ENCODE results near the gene CALR. TPM values are rescaled to one million over a fixed set of nuclear protein-coding genes. Genes with fewer than 3 reads are reported as not detected.

Gene CALR
- total RNA-seq, 1 experiment from 2014 or later, result 831 TPM

DNA sequence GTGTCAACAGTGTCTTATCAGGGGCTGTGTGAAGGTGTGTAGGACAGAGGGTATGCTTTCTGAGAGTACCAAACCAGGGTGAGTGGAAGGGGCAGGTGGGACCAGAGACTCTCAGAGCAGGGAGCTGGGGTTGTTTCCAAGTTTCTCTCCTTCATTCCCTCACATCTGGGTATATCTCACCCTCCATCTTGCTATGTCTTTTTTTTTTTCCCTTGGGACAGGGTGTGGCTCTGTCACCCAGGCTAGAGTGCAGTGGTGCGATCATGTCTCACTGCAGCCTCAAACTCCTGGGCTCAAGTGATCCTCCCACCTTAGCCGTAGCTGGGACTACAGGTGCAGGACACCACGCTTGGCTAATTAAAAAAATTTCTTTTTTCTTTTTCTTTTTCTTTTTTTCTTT is 41.6 kb downstream of the CALR start:
- DNase-seq (ENCODE audit: low spot score), result no peak

DNA sequence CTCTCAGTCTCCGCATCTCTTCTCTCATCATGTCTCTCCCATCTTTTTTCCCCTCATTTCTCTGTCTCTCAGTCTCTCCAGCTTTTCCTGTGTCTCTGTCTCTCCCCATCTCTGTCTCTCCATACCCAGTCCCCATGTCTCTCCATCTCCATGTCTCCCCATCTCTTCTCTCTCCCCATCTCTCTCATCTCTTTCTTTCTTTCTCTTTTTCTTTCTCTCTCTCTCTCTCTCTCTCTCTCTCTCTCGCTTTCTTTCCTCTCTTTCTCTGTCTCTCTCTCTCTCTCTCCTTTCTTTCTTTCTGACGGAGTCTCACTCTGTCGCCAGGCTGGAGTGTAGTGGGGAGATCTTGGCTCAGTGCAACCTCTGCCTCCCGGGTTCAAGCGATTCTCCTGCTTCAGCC is 44.2 kb downstream of the CALR start:
- DNase-seq (ENCODE audit: low spot score), result no peak

- no peak for DNase-seq (ENCODE audit: low spot score)
Measured at GRCh38 chr19:12983091-12983490, 44.7 kb downstream of the CALR start.

DNA sequence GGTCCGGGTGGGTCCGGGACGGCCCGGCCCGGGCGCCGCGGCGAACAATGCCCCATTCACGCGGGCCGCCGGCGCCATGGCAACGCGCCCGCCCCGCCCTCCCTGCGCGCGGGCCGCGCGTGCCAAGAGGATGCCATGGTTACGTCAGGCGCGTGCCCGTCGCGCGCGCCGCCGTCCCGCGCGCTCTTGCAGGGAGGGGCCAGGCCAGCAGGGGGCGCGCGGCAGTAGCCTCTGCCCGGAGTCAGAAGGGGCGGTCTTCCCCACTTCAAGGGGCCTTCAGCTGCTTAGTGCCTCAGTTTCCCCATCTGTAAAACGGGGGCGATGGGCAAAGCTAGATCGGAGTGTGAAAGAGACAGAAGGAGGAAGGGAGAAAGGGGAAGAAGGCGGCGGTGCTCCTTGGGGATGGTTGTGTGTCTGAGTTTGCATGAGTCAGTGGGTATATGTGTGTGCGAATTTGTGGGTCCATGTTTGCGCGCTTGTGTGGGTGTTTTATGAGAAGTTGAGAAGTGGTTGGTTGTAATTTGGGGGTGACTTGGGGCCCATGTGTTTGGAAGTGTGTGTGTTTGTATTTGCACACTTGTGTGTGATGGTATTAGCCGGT is 45.2 kb downstream of the CALR start:
- DNase-seq (ENCODE audit: low spot score), result peak; percentile 78

DNA sequence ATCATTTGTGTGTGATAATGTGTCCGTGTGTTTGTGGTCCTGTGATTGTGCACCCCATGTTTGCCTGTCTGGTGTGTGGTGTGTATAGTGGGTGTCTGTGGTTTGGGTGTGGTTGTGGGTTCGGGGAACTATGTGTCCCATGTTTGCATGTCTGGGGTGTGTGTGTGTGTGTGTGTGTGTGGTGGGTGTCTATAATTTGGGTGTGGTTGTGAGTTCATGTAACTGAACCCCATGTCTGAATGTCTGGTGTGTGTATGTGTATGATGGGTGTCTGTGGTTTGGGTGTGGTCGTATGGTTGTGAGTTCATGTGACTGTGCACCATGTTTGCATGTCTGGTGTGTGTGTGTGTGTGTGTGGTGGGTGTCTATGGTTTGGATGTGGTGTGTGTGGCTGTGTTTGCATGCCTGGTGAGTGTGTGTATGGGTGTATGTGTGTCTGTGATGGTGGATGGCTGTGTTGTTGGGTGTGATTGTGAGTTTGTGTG is 45.8 kb downstream of the CALR start:
- no peak for DNase-seq (ENCODE audit: low spot score)

GRCh38 chr19:12984683-12985048 is 46.3 kb downstream of the CALR start:
- no peak for DNase-seq (ENCODE audit: low spot score)

DNA sequence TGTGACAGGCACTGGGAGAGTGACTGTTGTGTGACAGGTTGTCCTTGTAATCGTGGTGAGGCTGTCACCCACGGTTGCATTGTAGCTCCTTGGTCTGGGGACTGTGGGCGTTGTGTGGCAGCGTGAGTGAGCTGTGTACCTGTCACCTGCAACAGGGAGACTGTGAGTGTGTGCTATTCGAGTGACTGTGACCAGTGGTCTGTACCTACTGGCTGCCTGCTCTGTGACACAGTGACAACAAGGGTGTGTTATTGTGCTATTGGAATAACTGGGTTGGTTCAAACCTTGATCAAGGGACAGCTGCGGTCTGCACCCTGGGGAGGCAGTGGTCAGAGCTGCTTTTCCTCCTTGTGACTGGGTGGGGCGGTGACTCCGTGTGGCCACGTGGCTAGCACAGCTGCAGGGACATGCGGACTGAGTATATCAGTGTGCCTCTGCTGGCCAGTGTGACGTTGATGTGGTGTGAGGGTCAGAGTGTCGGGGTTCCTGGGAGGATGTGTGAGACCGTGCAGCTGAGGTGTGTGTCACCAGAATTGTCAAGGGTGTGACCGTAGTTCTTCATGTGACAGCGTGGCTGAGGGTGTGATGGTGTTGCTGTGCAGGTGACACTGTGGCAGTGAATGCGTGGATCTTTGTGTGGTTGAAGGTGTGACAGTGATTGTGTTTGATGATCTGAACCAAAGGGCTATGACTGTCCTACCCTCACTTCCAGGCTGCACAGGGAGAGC is 46.8 kb downstream of the CALR start:
- peak; percentile 80 for DNase-seq (ENCODE audit: low spot score)

DNA sequence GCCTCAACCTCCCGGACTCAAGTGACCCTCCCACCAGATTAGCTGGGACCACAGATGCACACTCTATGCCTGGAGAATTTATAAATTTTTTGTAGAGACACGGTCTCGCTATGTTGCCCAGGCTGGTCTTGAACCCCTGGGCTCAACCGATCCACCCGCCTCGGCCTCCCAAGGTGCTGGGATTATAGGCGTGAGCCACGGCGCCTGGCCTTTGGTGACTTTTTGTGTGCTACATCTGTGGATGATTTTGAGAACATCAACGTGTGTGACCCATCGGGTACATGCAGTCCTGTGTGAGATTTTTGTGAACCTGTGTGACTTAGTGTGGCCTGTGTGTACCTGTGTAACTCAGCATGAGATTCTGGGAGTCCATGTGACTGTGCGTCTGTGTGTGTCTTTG is 48.3 kb downstream of the CALR start:
- DNase-seq (ENCODE audit: low spot score), result no peak

- no peak for DNase-seq (ENCODE audit: low spot score)
Measured at GRCh38 chr19:12987190-12987589, 48.8 kb downstream of the CALR start.

DNA sequence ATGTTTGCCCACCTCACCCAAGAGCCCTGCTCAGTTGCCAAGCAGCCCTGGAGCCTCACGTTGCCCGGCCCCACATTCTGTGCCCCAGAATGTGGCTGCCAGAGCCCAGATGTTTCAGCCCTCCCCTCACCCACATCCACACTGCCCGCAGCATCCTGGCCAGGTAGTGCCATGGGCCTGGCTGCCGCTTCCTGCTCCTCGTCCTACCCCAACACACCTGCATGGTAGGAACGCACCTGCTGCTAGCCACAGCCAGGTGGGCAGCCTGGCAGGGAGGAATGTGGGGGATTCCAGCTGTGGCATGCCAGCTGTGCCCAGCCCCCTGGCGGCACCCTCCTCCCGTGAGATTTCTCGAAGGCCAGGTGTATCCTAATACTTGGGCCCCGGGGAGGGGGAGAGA is 49.4 kb downstream of the CALR start:
- DNase-seq (ENCODE audit: low spot score), result no peak

DNA sequence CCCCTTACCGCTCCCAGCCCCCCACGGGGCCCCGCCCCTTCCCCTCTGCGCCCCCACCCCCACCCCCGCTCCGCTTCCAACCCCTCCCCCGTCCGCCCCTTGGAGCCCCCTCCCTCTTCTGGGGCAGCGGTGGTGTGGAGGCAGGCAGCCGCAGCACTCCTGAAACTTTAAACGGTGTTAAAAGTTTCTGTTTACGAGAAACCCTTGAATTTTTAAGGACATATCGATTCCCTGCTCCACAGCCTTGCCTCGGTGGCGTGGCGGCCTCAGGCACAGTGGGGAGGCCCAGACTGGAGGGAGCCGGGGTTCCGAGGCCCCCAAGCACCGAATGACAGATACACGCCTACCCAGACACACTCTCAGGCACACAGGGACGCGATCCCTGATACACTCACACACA is 52.0 kb downstream of the CALR start:
- no peak for DNase-seq (ENCODE audit: low spot score)

- DNase-seq (ENCODE audit: low spot score), result no peak
Measured at GRCh38 chr19:12990853-12991252, 52.4 kb downstream of the CALR start.

DNA sequence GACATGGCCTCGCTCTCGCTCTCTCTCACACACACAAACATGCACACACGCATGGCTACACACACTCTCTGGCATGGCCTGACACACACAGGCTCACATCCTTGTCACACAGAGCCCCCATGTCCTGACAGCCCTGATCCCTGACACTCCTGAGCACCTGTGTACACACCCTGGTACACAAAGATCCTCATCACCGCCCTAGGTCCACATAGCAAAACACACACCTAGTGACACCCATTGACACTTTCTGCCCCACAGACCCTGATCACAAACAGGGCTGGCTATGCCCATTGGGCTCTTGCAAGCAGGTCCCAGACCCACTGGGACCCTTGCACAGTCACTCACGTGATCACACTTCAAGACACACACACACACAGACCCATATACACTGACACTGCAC is 52.9 kb downstream of the CALR start:
- no peak for DNase-seq (ENCODE audit: low spot score)

- DNase-seq (ENCODE audit: low spot score), result no peak
Measured at GRCh38 chr19:12992729-12993128, 54.3 kb downstream of the CALR start.

GRCh38 chr19:12993562-12993961 is 55.2 kb downstream of the CALR start:
- no peak for DNase-seq (ENCODE audit: low spot score)

Small RNA genes lying within 50 kb of the gene (small RNA-seq; reads per million reads assigned to genes)
- gene MIR5695, result not detected
- gene MIR6515, result not detected

Other genes with a start within 250 kb of the CALR start
- gene FBXW9, start 242.0 kb upstream of the CALR start, total RNA-seq (2014; rRNA removed; shearing (Covaris generic)), result 32.9 and 38.0 TPM in 2 replicates
- gene TNPO2, start 214.7 kb upstream of the CALR start, total RNA-seq (2014; rRNA removed; shearing (Covaris generic)), result 24.5 TPM in 2 replicates
- gene TRIR, start 203.9 kb upstream of the CALR start, total RNA-seq (2014; rRNA removed; shearing (Covaris generic)), result 258 and 260 TPM in 2 replicates
- 90.4 and 105 TPM in 2 replicates for gene GET3, start 201.1 kb upstream of the CALR start, total RNA-seq (2014; rRNA removed; shearing (Covaris generic))
- 0.37 and 0.48 TPM in 2 replicates for gene BEST2, start 186.8 kb upstream of the CALR start, total RNA-seq (2014; rRNA removed; shearing (Covaris generic))
- 64.1 and 72.2 TPM in 2 replicates for gene HOOK2, start 163.1 kb upstream of the CALR start, total RNA-seq (2014; rRNA removed; shearing (Covaris generic))
- gene JUNB, start 147.1 kb upstream of the CALR start, total RNA-seq (2014; rRNA removed; shearing (Covaris generic)), result 568 and 620 TPM in 2 replicates
- 378 and 396 TPM in 2 replicates for gene PRDX2, start 136.8 kb upstream of the CALR start, total RNA-seq (2014; rRNA removed; shearing (Covaris generic))
- 0.10 TPM in 1 of 2 replicates, not detected in the other for gene THSD8, start 136.5 kb upstream of the CALR start, total RNA-seq (2014; rRNA removed; shearing (Covaris generic))
- gene RNASEH2A, start 132.0 kb upstream of the CALR start, total RNA-seq (2014; rRNA removed; shearing (Covaris generic)), result 48.2 and 55.4 TPM in 2 replicates
- 0.13 and 0.16 TPM in 2 replicates for gene RTBDN, start 104.0 kb upstream of the CALR start, total RNA-seq (2014; rRNA removed; shearing (Covaris generic))
- gene MAST1, start 100.1 kb upstream of the CALR start, total RNA-seq (2014; rRNA removed; shearing (Covaris generic)), result 0.58 and 1.7 TPM in 2 replicates
- gene DNASE2, start 57.2 kb upstream of the CALR start, total RNA-seq (2014; rRNA removed; shearing (Covaris generic)), result 20.9 and 27.6 TPM in 2 replicates
- not detected in 2 replicates for gene KLF1, start 51.4 kb upstream of the CALR start, total RNA-seq (2014; rRNA removed; shearing (Covaris generic))
- gene GCDH, start 47.4 kb upstream of the CALR start, total RNA-seq (2014; rRNA removed; shearing (Covaris generic)), result 24.6 and 27.2 TPM in 2 replicates
- not detected in 2 replicates for gene SYCE2, start 19.3 kb upstream of the CALR start, total RNA-seq (2014; rRNA removed; shearing (Covaris generic))
- gene FARSA, start 4.9 kb upstream of the CALR start, total RNA-seq (2014; rRNA removed; shearing (Covaris generic)), result 84.6 and 96.2 TPM in 2 replicates
- 217 TPM in 2 replicates for gene RAD23A, start 7.3 kb downstream of the CALR start, total RNA-seq (2014; rRNA removed; shearing (Covaris generic))
- gene GADD45GIP1, start 18.6 kb downstream of the CALR start, total RNA-seq (2014; rRNA removed; shearing (Covaris generic)), result 75.2 and 80.9 TPM in 2 replicates
- gene DAND5, start 31.0 kb downstream of the CALR start, total RNA-seq (2014; rRNA removed; shearing (Covaris generic)), result 0.31 TPM in 1 of 2 replicates, not detected in the other
- 22.4 and 32.3 TPM in 2 replicates for gene NFIX, start 56.9 kb downstream of the CALR start, total RNA-seq (2014; rRNA removed; shearing (Covaris generic))
- 1.8 and 2.5 TPM in 2 replicates for gene LYL1, start 164.2 kb downstream of the CALR start, total RNA-seq (2014; rRNA removed; shearing (Covaris generic))
- gene TRMT1, start 178.1 kb downstream of the CALR start, total RNA-seq (2014; rRNA removed; shearing (Covaris generic)), result 52.8 and 59.8 TPM in 2 replicates
- 130 and 133 TPM in 2 replicates for gene NACC1, start 179.7 kb downstream of the CALR start, total RNA-seq (2014; rRNA removed; shearing (Covaris generic))
- 86.0 and 102 TPM in 2 replicates for gene STX10, start 211.8 kb downstream of the CALR start, total RNA-seq (2014; rRNA removed; shearing (Covaris generic))
- gene IER2, start 211.8 kb downstream of the CALR start, total RNA-seq (2014; rRNA removed; shearing (Covaris generic)), result 144 and 159 TPM in 2 replicates

Measured in HT-29 (cell line).